ENCODE data around the gene DOK4. TPM values are rescaled to one million over a fixed set of nuclear protein-coding genes. Genes with fewer than 3 reads are reported as not detected.

The DOK4 gene
- total RNA-seq, 1 experiment from 2014 or later: 6.8 TPM

Other genes with a start within 250 kb of the DOK4 start
- 47.7 TPM for gene ARL2BP, start 241.2 kb downstream of the DOK4 start, total RNA-seq (2021; ENCODE audit: unreplicated experiment)
- gene PLLP, start 201.8 kb downstream of the DOK4 start, total RNA-seq (2021; ENCODE audit: unreplicated experiment): 0.72 TPM
- gene CCL22, start 127.7 kb downstream of the DOK4 start, total RNA-seq (2021; ENCODE audit: unreplicated experiment): 0.39 TPM
- gene CX3CL1, start 114.0 kb downstream of the DOK4 start, total RNA-seq (2021; ENCODE audit: unreplicated experiment): 21.8 TPM
- gene CCL17, start 81.7 kb downstream of the DOK4 start, total RNA-seq (2021; ENCODE audit: unreplicated experiment): not detected
- gene CIAPIN1, start 39.1 kb downstream of the DOK4 start, total RNA-seq (2021; ENCODE audit: unreplicated experiment): 64.0 TPM
- gene COQ9, start 39.0 kb downstream of the DOK4 start, total RNA-seq (2021; ENCODE audit: unreplicated experiment): 48.5 TPM
- 53.9 TPM for gene POLR2C, start 23.8 kb downstream of the DOK4 start, total RNA-seq (2021; ENCODE audit: unreplicated experiment)
- gene CCDC102A, start 50.1 kb upstream of the DOK4 start, total RNA-seq (2021; ENCODE audit: unreplicated experiment): 12.9 TPM
- not detected for gene ADGRG5, start 56.1 kb upstream of the DOK4 start, total RNA-seq (2021; ENCODE audit: unreplicated experiment)
- 13.1 TPM for gene ADGRG1, start 142.1 kb upstream of the DOK4 start, total RNA-seq (2021; ENCODE audit: unreplicated experiment)
- gene ADGRG3, start 181.8 kb upstream of the DOK4 start, total RNA-seq (2021; ENCODE audit: unreplicated experiment): not detected
- gene DRC7, start 208.3 kb upstream of the DOK4 start, total RNA-seq (2021; ENCODE audit: unreplicated experiment): not detected
- 8.1 TPM for gene KATNB1, start 249.3 kb upstream of the DOK4 start, total RNA-seq (2021; ENCODE audit: unreplicated experiment)

All from Panc1 (cell line).